ENCODE measurements around the gene DNAH3.

Gene DNAH3

GRCh38 chr16:20944861-20945574 lies 205.6 kb downstream of the DNAH3 start:
- DNase-seq (ENCODE audit: low read depth, low spot score), result peak; percentile 33

DNA sequence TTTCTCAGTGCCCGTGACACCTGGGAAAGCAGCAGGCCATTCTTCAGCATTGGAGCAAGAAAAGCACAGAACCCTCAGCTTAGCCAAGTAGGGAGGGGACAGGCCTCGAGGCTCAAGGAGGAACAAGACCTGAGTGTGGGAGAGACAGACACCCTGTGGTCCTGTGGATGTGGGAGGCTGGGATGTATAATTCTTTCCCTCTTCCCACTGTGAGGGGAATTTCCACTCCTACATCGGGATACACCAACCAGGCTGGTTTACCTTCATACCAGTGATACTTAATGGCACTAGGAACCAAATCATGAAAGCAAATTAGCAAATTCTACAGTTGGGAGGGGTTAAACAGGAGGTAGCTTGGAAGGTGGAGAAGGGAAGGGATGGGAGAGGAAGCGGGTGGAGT lies 208.4 kb downstream of the DNAH3 start:
- no peak for DNase-seq (ENCODE audit: low read depth, low spot score)

DNA sequence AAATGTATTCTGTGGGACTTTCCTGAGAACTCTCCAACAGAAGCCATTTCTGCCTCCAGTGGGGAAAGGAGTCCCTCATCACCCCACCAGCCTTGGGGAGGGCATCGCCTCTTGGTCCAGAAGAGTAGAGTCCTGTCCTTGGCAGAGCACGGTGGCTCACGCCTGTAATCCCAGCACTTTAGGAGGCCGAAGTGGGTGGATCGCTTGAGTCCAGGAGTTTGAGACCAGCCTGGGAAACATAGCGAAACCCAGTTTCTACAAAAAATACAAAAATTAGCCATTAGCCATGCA lies 209.1 kb downstream of the DNAH3 start:
- DNase-seq (ENCODE audit: low read depth, low spot score), result no peak

DNA sequence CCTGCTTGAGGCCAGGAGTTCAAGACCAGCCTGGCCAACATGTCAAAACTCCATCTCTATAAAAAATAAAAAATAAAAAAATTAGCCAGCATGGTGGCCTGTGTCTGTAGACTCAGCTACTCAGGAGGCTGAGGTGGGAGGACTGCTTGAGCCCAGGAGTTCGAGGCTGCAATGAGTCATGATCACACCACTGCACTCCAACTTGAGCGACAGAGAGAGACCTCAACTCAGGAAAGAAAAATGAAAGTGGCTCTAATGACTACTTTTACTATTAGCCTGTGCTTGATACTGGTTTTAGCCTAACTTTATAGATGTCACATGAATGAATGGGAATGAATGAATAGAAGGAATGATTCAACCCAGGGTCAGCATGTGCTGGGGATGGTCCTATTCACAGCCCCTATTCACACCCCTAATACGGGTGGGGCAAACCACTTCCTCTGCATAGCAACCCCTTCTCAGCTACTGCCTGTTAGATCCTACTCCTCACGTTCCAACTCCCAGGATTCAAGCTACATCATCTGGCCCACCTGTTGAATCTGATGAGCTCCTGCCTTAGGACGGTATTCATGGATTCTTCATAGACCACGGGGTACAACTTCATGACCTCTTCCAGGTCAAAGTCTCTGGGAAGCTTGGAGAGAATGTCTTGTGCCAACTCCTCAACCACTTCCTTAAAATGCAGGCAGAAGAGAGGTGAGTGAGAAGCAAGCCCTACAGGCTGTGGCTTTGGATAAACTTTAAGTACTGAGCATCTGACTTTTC lies 209.6 kb downstream of the DNAH3 start:
- no peak for DNase-seq (ENCODE audit: low read depth, low spot score)

- no peak for DNase-seq (ENCODE audit: low read depth, low spot score)
Observed at GRCh38 chr16:20939611-20940010, 211.0 kb downstream of the DNAH3 start.

GRCh38 chr16:20938426-20938825 lies 212.2 kb downstream of the DNAH3 start:
- DNase-seq (ENCODE audit: low read depth, low spot score), result no peak

DNA sequence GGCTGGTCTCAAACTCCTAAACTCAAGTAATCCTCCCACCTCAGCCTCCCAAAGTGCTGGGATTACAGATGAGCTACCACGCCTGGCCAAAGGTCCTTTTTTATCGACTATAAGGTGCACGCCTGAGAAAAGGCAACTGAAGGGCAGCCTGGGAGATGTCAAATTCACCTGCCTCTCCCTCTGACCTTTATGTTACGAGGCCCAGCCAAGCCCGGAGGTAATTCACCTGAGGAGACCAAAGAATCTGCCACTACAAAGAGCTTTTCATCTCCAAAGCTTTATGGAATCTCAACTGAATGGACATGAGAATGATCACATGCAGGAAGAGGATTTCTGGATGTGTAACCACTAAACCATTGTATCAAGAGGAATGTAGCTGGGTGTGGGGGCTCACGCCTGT lies 212.9 kb downstream of the DNAH3 start:
- no peak for DNase-seq (ENCODE audit: low read depth, low spot score)

- no peak for DNase-seq (ENCODE audit: low read depth, low spot score)
Observed at GRCh38 chr16:20933589-20933988, 217.1 kb downstream of the DNAH3 start.

GRCh38 chr16:20931066-20931600 lies 219.5 kb downstream of the DNAH3 start:
- no peak for DNase-seq (ENCODE audit: low read depth, low spot score)

DNA sequence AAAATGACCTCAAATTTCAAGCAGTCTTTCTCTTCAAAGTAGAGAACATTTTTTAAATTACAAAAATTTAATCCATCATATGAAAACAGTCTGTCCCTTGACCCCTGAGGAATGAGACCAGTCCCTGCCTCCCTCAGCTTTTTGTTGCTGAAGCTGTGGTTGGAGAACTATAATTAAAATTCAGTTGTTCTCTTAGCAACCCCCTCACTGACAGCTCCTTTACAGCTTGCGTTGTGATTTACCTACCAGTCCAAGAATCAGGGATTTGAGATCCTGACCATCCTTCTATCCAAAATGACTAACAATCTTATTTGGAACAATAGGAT lies 220.3 kb downstream of the DNAH3 start:
- DNase-seq (ENCODE audit: low read depth, low spot score), result no peak

DNA sequence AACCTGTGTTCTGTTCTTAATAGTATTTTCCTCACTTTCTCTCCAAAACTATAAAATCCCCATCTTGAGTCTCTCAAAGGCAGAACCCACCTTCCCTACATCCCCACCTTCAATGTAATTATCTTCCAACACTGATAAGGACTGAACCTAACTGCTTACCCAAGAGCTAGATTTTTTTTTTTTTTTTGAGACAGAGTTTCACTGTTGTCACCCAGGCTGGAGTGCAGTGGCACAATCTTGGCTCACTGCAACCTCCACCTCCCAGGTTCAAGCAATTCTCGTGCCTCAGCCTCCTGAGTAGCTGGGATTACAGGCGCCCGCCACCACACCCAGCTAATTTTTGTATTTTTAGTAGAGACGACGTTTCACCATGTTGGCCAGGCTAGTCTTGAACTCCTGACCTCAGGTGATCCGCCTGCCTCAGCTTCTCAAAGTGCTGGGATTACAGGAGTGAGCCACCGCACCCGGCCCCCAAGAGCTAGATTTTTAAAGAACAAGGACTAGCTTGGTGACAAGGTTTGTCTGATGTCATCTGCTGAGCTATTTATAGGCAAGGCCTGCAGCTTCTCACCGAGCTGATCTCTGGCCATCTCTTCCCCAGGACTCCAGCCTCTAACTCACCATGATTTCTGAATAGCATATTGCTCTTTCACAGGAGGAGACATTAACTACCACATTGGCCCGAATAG lies 220.8 kb downstream of the DNAH3 start:
- DNase-seq (ENCODE audit: low read depth, low spot score), result peak; percentile 33

DNA sequence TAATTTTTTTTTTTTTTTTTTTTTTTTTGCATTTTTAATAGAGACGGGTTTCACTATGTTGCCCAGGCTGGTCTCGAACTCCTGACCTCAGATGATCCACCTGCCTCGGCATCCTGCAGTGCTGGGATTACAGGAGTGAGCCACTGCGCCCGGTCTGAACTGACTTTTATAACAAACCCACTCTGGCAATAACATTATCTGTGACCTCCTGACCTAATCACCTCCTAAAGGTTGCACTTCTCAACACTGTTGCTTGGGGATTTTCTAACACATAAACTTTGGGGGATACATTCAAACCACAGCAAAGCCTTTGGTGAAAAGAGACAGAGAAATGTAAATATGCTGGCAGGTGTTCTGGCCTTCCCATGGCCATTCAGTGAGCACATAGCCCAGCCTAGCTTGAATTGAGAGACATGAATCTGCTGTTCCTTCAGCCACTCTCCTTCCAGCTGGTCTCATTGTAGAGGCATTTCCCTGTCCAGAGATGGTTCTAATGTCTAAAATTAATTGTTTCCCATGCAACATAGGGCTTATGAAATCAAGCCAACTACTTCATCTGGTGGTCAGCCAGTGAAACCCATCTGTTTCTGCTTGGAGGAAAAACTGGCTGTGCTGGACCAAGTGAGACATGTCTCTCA lies 221.8 kb downstream of the DNAH3 start:
- no peak for DNase-seq (ENCODE audit: low read depth, low spot score)

DNA sequence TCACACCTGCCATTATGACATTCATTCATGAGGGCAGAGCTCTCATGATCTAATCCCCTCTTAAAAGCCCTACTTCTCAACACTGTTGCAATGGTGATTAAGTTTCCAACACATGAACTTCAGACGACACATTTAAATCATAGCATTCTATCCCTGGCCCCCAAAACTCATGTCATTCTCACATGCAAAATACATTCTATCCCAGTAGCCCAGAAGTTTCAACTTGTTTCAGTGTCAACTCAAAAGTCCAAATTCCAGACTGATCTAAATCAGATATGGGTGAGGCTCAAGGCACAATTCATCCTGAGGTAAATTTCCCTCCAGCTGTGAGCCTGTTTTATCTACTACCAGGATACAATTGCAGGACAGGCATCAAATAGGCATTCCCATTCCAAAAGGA lies 224.9 kb downstream of the DNAH3 start:
- DNase-seq (ENCODE audit: low read depth, low spot score), result no peak

- DNase-seq (ENCODE audit: low read depth, low spot score), result no peak
Observed at GRCh38 chr16:20923876-20924275, 226.8 kb downstream of the DNAH3 start.

DNA sequence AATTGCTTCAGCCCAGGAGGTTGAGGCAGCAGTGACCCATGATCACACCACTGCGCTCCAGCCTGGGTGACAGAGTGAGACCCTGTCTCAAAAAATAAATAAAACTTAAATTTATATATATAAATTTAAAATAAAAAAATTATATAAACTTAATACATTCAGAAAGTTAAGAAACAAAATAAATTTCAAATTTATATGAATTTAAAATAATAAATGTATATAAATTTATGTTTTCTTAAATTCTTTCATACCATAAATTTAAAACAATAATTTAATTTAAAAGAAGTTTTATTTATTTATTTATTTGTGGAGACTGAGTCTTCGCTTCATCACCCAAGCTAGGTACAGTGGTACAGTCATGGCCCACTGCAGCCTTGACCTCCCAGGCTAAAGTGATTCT lies 229.8 kb downstream of the DNAH3 start:
- no peak for DNase-seq (ENCODE audit: low read depth, low spot score)

- DNase-seq (ENCODE audit: low read depth, low spot score), result no peak
Observed at GRCh38 chr16:20920091-20920490, 230.6 kb downstream of the DNAH3 start.

- DNase-seq (ENCODE audit: low read depth, low spot score), result no peak
Observed at GRCh38 chr16:20918486-20919239, 232.0 kb downstream of the DNAH3 start.

DNA sequence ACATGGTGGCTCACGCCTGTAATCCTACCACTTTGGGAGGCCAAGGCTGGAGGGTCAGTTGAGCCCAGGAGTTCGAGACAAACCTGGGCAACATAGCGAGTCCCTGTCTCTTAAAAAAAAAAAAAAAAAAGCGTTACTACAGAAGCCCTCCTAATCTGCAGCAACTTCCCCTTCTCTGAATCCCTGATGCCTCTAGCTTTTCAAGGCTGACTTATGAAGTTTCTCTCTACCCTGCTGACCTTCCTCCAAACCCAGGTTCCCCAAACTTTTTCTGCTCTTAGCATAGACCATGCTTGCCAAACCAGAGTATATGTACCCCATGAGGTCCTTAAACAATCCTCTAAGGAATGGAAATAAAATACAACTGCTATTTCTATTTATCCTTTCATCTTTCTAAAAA lies 233.7 kb downstream of the DNAH3 start:
- no peak for DNase-seq (ENCODE audit: low read depth, low spot score)

- DNase-seq (ENCODE audit: low read depth, low spot score), result no peak
Observed at GRCh38 chr16:20916289-20916688, 234.4 kb downstream of the DNAH3 start.

- no peak for DNase-seq (ENCODE audit: low read depth, low spot score)
Observed at GRCh38 chr16:20911361-20911760, 239.3 kb downstream of the DNAH3 start.

GRCh38 chr16:20910781-20911321 lies 239.8 kb downstream of the DNAH3 start:
- DNase-seq (ENCODE audit: low read depth, low spot score), result no peak
